ENCODE results near the gene FAM89A. TPM values are rescaled to one million over a fixed set of nuclear protein-coding genes. Genes with fewer than 3 reads are reported as not detected.

The FAM89A gene
- total and polyA plus RNA-seq, 2 of the 13 experiments (the other 11 are each of a cell fraction or from before 2014, with no cell fraction given) = 0.35 to 0.44 TPM

- Histone ChIP-seq H3K9ac (ENCODE audit: insufficient read depth, low read depth, low read length) (no peak overlapping the region), H3K27me3 (ENCODE audit: control insufficient read depth in 1 of 2, insufficient read depth in 2 of 2, low read length in 2 of 2) (peaks cover 0 to 5% of the 10 kb centered on the region in 2 experiments; a peak in 1 of 5 replicates), H3K36me3 (replicated peaks in 1 of 2; ENCODE audit: control insufficient read depth in 1 of 2, insufficient read depth in 2 of 2, low read length in 2 of 2) (no peaks in the 10 kb centered on the region), H3K4me3 (replicated peaks in 1 of 3; ENCODE audit: insufficient read depth in 1 of 3, low read depth in 2 of 3, low read length in 3 of 3) (no peak overlapping the region), H4K20me1 (ENCODE audit: insufficient read depth, low read length) (no peaks in the 10 kb centered on the region), H3K27ac (ENCODE audit: extremely low read length, insufficient read depth, low read length) (no peak overlapping the region), H3K4me2 (ENCODE audit: low read depth, low read length) (no peak overlapping the region), H3K79me2 (ENCODE audit: insufficient read depth, low read length) (no peaks in the 10 kb centered on the region), H3K9me3 (ENCODE audit: low read length) (no peaks in the 10 kb centered on the region), H2AFZ (ENCODE audit: low read length) (no peak overlapping the region), H3K4me1 (ENCODE audit: insufficient read depth, low read length) (0 out of 2 replicates have a peak, but pooled peaks cover 2% of the 10 kb centered on the region)
- no peak for FAIRE-seq
- intact Hi-C loops (cut with micrococcal nuclease; ENCODE audit: unreplicated experiment) (no loop called here), in situ Hi-C loops (cut with HindIII; ENCODE audit: extremely low pct_ligation_motif_present, low pct_unique_long_range_greater_than_20kb) (no loop called here)
- ChIA-PET POLR2A (no interaction called here), CTCF (ENCODE audit: low intra/inter-chr PET ratio, low total read pairs) (no interaction called here)
- WGBS (ENCODE audit: low lambda C conversion rate) = 75% methylated on average over 10 of the region's 14 CpGs
- no TSS peak for BruUV-seq (replicated peaks)
- no peak for ATAC-seq
- no peak for DNase-seq (ENCODE audit: low spot score)
- TF ChIP-seq ZSCAN5A (CRISPR knock-in tag; IDR thresholded peaks at IDR 0.05; ENCODE audit: borderline replicate concordance) = no peak
- TF ChIP-seq ZBTB8A (CRISPR knock-in tag; IDR thresholded peaks at IDR 0.05; ENCODE audit: borderline replicate concordance, low read depth) = no peak
- no peak for TF ChIP-seq SAP130 (CRISPR knock-in tag; IDR thresholded peaks at IDR 0.05; ENCODE audit: low read depth)
- TF ChIP-seq GFI1 (CRISPR knock-in tag; IDR thresholded peaks at IDR 0.05; ENCODE audit: borderline replicate concordance) = no peak
- TF ChIP-seq SRY (CRISPR knock-in tag; IDR thresholded peaks at IDR 0.05) = no peak
- TF ChIP-seq ZNF768 (CRISPR knock-in tag; IDR thresholded peaks at IDR 0.05) = no peak
- no peak for TF ChIP-seq ERF (CRISPR knock-in tag; IDR thresholded peaks at IDR 0.05)
- no peak for TF ChIP-seq TBL1XR1 (IDR thresholded peaks at IDR 0.05; ENCODE audit: borderline replicate concordance, low read length, partially characterized antibody)
- TF ChIP-seq PRMT3 (CRISPR knock-in tag; IDR thresholded peaks at IDR 0.05; ENCODE audit: borderline replicate concordance, low read depth) = no peak
- TF ChIP-seq TCF12 (IDR thresholded peaks at IDR 0.05) = no peak
- no peak for TF ChIP-seq TCF12 (CRISPR knock-in tag; IDR thresholded peaks at IDR 0.05)
- TF ChIP-seq ZNF605 (CRISPR knock-in tag; IDR thresholded peaks at IDR 0.05) = no peak
- no peak for TF ChIP-seq MTF1 (CRISPR knock-in tag; IDR thresholded peaks at IDR 0.05)
- TF ChIP-seq, protein P1, sequence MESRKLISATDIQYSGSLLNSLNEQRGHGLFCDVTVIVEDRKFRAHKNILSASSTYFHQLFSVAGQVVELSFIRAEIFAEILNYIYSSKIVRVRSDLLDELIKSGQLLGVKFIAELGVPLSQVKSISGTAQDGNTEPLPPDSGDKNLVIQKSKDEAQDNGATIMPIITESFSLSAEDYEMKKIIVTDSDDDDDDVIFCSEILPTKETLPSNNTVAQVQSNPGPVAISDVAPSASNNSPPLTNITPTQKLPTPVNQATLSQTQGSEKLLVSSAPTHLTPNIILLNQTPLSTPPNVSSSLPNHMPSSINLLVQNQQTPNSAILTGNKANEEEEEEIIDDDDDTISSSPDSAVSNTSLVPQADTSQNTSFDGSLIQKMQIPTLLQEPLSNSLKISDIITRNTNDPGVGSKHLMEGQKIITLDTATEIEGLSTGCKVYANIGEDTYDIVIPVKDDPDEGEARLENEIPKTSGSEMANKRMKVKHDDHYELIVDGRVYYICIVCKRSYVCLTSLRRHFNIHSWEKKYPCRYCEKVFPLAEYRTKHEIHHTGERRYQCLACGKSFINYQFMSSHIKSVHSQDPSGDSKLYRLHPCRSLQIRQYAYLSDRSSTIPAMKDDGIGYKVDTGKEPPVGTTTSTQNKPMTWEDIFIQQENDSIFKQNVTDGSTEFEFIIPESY (CRISPR knock-in tag; IDR thresholded peaks at IDR 0.05) = no peak
Measured at GRCh38 chr1:231020139-231020601, 19.9 kb downstream of the FAM89A start.

Measured in HepG2 (cell line).